22Rv1 (cell line): Measurements from ENCODE around the gene C1orf159.
"Not testable (repeated sequence)": the region's sequence is repeated elsewhere in the genome, so short reads cannot be mapped to it uniquely, and the experiment has no call there.

ENCODE experiments used
- H3K27ac ChIP-seq: fragments of 450-650 bp; 2 replicates; pipeline ENCODE4 v1.5.1; 2017
- ZFX ChIP-seq: fragments of 450-650 bp; IDR thresholded peaks from 2 replicates; pipeline ENCODE4 v1.6.1; 2017; ENCODE audit warnings: antibody characterized with exemption, borderline replicate concordance
- TF ChIP-seq, protein P1 (sequence below): fragments of 450-650 bp; IDR thresholded peaks from 2 replicates; pipeline ENCODE4 v1.5.1; 2017; ENCODE audit warnings: mild to moderate bottlenecking

Gene C1orf159

DNA sequence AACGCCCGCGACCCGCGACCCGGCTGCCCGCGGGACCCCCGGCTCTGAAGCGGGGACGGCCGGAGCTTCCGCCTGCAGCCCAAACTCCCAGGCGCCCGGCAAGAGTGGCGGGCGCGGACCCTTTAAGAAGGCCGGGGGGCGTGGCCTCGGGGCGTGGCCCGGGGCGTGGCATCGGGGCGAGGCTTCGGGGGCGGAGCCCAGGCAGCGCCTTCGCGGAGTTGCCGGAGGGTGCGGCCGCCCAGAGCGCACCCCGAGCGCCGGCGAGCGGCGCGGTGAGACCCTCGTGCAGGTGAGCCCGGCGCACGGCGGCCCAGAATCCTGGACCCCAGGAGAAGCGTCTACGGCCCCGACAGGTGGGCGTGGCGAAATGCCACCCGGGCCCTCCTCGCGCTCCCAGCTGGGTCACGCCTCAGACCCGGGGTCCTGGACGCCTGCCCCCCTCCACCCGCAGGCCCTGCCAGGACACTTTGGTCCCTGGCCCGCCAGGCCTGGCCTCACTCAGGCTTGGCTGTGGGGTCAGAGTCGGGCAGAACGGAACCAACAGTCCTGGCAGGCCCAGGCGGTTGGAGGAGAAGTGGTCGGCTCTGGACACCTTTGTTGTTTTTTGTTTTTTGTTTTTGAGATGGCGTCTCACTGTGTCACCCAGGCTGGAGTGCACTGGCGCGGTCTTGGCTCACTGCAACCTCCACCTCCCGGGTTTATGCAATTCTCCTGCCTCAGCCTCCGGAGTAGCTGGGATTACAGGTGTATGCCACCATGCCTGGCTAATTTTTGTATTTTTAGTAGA lies 56.2 kb downstream of the C1orf159 start:
- no peak for TF ChIP-seq ZFX
- TF ChIP-seq, protein P1, sequence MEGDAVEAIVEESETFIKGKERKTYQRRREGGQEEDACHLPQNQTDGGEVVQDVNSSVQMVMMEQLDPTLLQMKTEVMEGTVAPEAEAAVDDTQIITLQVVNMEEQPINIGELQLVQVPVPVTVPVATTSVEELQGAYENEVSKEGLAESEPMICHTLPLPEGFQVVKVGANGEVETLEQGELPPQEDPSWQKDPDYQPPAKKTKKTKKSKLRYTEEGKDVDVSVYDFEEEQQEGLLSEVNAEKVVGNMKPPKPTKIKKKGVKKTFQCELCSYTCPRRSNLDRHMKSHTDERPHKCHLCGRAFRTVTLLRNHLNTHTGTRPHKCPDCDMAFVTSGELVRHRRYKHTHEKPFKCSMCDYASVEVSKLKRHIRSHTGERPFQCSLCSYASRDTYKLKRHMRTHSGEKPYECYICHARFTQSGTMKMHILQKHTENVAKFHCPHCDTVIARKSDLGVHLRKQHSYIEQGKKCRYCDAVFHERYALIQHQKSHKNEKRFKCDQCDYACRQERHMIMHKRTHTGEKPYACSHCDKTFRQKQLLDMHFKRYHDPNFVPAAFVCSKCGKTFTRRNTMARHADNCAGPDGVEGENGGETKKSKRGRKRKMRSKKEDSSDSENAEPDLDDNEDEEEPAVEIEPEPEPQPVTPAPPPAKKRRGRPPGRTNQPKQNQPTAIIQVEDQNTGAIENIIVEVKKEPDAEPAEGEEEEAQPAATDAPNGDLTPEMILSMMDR = peak; percentile 71
- no peak overlapping the region; the same call in 1 of the 2 replicates for H3K27ac ChIP-seq

DNA sequence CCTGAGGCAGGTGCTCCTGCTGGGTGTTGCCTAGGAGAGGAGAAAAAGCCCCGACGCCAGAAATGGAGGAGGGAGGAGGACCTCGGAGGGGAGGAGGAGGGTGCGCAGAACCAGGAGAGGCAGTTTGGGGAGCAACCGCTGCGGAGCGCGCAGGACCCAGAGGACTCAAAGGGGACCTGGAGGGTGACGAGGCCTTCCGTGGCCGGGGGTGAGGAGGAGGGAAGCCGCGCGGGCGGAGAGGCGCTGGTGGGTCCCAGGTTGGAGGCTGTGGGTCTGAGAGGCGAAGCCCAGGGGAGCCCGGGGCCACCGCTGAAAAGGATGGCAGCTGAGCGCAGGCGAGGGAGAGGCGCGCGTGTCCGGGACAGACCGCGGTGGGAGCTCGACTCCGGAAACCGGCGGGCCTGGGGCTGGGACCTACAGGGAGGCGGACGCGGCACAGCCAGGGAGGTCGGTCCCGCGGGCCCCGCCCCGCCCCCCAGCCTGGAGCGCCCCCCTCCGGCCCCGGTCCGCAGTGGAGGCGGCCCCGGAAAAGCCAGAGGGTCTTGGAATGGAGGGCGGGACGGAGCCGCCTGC lies 56.9 kb downstream of the C1orf159 start:
- TF ChIP-seq, protein P1 = peak; percentile 89
- no peak for TF ChIP-seq ZFX
- H3K27ac ChIP-seq = no peak overlapping the region; the same call in 1 of the 2 replicates

DNA sequence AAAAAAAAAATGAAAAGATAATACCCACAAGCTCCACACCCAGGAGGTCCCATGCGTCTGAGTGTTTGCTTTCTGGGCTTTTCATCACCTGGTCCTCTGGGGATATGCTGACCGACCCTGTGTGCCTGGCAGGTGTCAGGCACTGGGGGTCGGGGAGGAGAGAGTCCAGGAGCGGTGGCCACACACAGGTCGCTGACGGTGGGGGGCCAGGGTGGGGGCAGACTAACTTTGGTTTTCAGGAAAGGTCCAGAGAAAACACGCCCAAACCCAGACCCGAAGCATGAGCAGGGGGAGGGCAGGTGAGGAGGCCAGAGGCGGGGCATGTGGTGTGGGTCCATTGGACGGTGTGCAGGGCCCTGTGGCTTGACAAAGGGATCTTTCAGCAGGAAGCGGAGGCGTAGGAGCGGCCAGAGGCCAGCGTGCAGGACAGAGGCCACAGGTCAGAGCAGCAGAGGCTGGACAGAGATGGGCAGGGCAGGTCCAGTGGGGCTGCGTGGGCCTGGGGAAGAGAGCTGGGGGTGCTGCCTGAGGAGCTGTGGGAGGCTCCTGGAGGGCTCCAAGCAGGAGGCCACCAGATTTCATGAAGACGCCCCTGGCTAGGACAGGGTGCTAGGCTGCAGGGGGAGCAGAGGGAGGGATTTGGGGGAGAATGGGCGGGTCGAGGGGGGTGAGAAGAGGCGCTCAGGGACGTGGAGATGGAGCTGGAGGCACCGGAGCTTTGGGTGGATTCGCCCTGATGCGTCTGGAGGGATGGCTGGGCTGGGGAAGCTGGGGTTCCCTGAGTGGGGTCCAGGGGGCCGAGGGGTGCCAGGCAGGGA lies 57.6 kb downstream of the C1orf159 start:
- no peak for TF ChIP-seq ZFX
- TF ChIP-seq, protein P1 = no peak

DNA sequence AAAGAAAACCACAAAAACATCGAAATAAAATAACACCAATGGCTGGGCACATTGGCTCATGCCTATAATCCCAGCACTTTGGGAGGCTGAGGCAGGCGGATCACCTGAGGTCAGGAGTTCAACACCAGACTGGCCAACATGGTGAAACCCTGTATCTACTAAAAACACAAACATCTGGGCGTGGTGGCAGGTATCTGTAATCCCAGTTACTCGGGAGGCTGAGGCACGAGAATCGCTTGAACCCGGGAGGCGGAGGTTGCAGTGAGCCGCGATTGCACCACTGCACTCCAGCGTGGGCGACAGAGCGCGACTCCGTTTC lies 58.2 kb downstream of the C1orf159 start:
- H3K27ac ChIP-seq = not testable (repeated sequence)

More for the DNA sequence above, 57.6 kb downstream of the C1orf159 start:
- no peak overlapping the region for H3K27ac ChIP-seq

DNA sequence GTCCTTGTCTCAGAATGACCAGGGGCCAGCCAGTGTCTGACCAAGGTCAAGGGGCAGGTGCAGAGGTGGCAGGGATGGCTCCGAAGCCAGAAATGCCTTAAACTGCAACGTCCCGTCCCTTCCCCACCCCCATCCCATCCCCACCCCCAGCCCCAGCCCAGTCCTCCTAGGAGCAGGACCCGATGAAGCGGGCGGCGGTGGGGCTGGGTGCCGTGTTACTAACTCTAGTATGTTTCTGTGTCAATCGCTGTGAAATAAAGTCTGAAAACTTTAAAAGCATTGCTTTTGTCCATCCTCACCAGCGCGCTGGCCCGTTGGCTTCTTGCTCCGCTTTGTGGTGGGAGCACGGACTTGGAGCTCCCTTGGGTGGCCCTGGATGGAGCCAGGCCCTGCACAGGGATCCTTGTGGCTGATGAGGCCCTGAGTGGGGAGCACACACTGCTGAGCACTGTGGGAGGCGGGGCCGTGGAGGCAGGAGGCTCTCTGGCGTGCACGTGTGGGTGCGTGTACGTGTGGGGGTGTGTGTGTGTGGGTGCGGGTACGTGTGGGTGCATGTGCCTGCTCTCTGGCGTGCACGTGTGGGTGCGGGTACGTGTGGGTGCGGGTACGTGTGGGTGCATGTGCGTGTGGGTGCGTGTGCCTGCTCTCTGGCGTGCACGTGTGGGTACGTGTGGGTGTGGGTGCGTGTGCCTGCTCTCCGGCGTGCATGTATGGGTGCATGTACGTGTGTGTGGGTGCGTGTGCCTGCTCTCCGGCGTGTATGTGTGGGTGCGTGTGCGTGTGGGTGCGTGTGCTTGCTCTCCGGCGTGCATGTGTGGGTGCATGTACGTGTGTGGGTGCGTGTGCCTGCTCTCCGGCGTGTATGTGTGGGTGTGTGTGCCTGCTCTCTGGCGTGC lies 59.8 kb downstream of the C1orf159 start:
- no peak overlapping the region for H3K27ac ChIP-seq
- TF ChIP-seq, protein P1 = no peak
- TF ChIP-seq ZFX = no peak

DNA sequence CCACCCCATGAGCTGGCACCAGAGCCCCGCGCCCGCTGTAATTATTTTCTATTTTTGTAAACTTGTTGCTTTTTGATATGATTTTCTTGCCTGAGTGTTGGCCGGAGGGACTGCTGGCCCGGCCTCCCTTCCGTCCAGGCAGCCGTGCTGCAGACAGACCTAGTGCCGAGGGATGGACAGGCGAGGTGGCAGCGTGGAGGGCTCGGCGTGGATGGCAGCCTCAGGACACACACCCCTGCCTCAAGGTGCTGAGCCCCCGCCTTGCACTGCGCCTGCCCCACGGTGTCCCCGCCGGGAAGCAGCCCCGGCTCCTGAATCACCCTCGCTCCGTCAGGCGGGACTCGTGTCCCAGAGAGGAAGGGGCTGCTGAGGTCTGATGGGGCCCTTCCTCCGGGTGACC lies 60.9 kb downstream of the C1orf159 start:
- no peak overlapping the region for H3K27ac ChIP-seq
- TF ChIP-seq ZFX = no peak
- TF ChIP-seq, protein P1 = no peak

DNA sequence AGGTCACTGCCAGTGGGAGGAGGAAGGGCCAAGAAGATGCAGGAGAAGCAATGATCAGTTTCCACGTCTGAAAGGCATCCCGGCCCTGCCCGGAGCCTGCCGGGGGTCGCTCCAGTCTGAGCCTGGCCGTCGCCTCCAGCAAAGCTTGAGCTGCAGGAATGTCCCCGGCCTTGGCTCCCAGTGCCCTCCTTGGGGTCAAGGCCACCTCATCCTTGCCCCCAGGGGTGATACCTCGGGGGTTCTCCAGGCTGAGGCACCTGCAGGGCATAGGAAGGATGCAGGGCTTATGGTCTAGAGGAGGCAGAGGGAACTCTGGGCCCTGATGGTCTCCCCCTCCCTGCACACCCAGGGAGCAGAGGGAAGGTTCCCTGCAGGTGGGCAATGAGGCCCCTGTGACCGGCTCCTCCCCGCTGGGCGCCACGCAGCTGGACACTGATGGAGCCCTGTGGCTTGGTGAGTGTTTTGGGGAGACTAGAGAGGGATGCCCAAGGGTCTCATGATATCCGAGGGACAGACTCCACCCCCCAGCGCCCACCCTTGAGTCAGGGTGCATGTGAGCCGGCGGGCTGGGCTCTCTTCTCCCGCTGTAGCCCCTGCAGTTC lies 61.7 kb downstream of the C1orf159 start:
- TF ChIP-seq, protein P1 = no peak
- no peak for TF ChIP-seq ZFX
- no peak overlapping the region for H3K27ac ChIP-seq
